Spinal cord (tissue), 10 donors: ENCODE results near the gene PPFIBP2. TPM values are rescaled to one million over a fixed set of nuclear protein-coding genes. Genes with fewer than 3 reads are reported as not detected.
A peak's percentile ranks its signal among the peaks of the same experiment; 100 is the strongest.

Source experiments
- DNase-seq, 6 donors: peaks; one replicate each; pipeline versions ENCODE4 v3.0.0 to v3.0.0-alpha.2; 2013 to 2015; ENCODE audit warnings: low spot score in 6 of 6, low read depth in 4 of 6
- H3K27ac ChIP-seq: one replicate; pipeline ENCODE4 v1.5.1; 2013; ENCODE audit warnings: low read depth, low read length, control low read depth
- H3K27me3 ChIP-seq: one replicate; pipeline ENCODE4 v1.6.1; 2013; ENCODE audit warnings: low read length; ENCODE audit not compliant: control insufficient read depth, insufficient read depth
- H3K36me3 ChIP-seq: one replicate; pipeline ENCODE4 v1.6.1; 2013; ENCODE audit warnings: low read length; ENCODE audit not compliant: control insufficient read depth, insufficient read depth
- H3K4me1 ChIP-seq: one replicate; pipeline ENCODE4 v1.6.1; 2013; ENCODE audit warnings: low read length; ENCODE audit not compliant: control insufficient read depth, insufficient read depth
- H3K4me3 ChIP-seq: one replicate; pipeline ENCODE4 v1.5.1; 2013; ENCODE audit warnings: low read depth, low read length, control low read depth
- H3K9me3 ChIP-seq: one replicate; pipeline ENCODE4 v1.6.1; 2013; ENCODE audit warnings: low read length; ENCODE audit not compliant: control insufficient read depth, insufficient read depth
- WGBS: methylation state at CpG from one replicate; pipeline ENCODE4 v1.1.5; 2013; ENCODE audit warnings: missing lambda C conversion rate; ENCODE audit not compliant: insufficient coverage; 5-methylcytosine and 5-hydroxymethylcytosine counted together
- polyA plus RNA-seq, 2 donors: library from polyadenylated mRNA; unstranded; fragments of 120-200 nt; gene quantifications; one replicate each; pipeline ENCODE4 v1.2.1, GENCODE V29; 2013; ENCODE audit not compliant: insufficient read length in 2 of 2
- total RNA-seq, 2 donors: library from RNA; depleted of rRNA in 1 of 2; stranded (reverse); fragments of 120-200 nt in 1 of 2; fragments of >200 nt in 1 of 2; gene quantifications; one replicate each; pipeline versions ENCODE4 v1.2.3 to v1.2.4, GENCODE V29; 2013 to 2014
- donor health status: healthy.

PPFIBP2 gene
- total and polyA plus RNA-seq, 4 donors, result 14.3 to 23.8 (median 19.1) TPM

DNA sequence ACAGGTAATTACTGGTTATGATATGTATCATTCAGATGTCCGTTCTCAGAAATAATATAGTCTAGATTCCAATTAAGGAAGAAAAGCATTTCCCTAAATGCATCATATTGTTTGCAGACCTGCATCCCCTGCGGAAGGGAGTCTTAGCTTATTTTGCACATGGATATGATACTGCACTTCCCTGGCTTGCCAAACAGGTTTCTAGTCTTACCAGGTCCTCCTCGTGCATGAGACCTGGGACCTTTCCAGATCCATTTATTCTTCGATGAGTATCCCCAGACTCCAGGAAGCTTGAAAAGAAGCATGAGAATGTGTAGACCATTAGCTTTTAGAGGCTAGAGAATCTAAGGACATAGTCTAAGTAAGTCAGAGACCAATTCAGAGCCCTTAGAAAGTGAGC, 128.9 kb downstream of the PPFIBP2 start:
- whole genome bisulfite sequencing, result 0% methylated on average over 1 of the region's 4 CpGs
- Histone ChIP-seq H3K9me3 (no peaks in the 10 kb centered on the region), H3K4me3 (no peak overlapping the region), H3K4me1 (no peaks in the 10 kb centered on the region), H3K27ac (no peak overlapping the region), H3K27me3 (no peaks in the 10 kb centered on the region), H3K36me3 (peaks cover 4% of the 10 kb centered on the region)
- DNase-seq, result no peak

DNA sequence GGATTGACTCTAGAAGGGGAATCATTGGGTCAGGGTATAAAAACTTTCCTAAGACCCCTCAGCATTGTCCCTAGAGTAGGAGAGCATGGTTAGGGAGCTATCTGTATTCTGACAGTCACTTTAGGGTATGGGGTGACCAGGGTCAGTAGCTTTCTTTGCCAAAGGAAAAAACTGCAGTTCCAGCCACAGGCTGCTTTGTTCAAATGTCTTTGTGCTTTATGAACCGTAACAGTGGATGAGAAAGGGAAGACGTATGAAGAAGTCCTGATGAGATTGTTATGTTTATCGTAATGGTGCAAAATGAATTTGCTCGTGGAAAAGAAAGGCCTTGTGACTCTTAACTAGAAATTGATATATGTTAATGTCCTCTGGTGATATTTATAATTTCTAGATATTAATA, 129.5 kb downstream of the PPFIBP2 start:
- Histone ChIP-seq H3K27ac (no peak overlapping the region), H3K9me3 (no peaks in the 10 kb centered on the region), H3K4me3 (no peak overlapping the region), H3K27me3 (no peaks in the 10 kb centered on the region), H3K4me1 (no peaks in the 10 kb centered on the region), H3K36me3 (peaks cover 4% of the 10 kb centered on the region)
- 16% methylated on average over 2 of the region's 4 CpGs for WGBS
- peak in 1 of 6 donors; percentile 64 for DNase-seq

- H3K4me1 ChIP-seq, result no peaks in the 10 kb centered on the region
- no CpG with 5 or more reads among the region's 3 CpGs for WGBS
- H3K36me3 ChIP-seq, result peaks cover 4% of the 10 kb centered on the region
- H3K27me3 ChIP-seq, result no peaks in the 10 kb centered on the region
- H3K9me3 ChIP-seq, result no peaks in the 10 kb centered on the region
- peak in 2 of 6 donors; percentile 26 to 73 for DNase-seq
- no peak overlapping the region for H3K4me3 ChIP-seq
- H3K27ac ChIP-seq, result no peak overlapping the region
Measured at GRCh38 chr11:7645206-7645605, 131.4 kb downstream of the PPFIBP2 start.

DNA sequence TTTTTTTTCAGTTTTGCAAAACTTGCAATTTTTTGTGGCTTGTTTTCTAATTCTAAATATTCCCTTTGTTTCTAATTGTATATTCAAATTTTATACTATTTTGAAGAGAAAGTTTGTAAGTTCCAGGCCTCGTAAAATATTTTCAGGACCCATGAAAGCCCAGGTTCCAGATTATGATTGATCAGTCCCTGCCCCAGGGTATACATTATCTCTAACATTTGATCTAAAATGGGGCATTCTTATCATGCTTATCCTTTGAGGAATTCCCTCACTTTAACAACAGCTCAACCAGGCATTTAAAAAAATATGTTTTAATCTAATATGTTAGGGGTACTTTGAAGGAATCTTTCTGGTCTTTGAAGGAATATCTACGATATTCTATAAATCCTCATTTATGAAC, 133.1 kb downstream of the PPFIBP2 start:
- H3K36me3 ChIP-seq, result peaks cover 14% of the 10 kb centered on the region
- peaks cover 6% of the 10 kb centered on the region for H3K4me1 ChIP-seq
- H3K27ac ChIP-seq, result no peak overlapping the region
- no peak for DNase-seq
- no peaks in the 10 kb centered on the region for H3K27me3 ChIP-seq
- WGBS, result no CpG with 5 or more reads among the region's 2 CpGs
- H3K9me3 ChIP-seq, result no peaks in the 10 kb centered on the region
- no peak overlapping the region for H3K4me3 ChIP-seq

DNA sequence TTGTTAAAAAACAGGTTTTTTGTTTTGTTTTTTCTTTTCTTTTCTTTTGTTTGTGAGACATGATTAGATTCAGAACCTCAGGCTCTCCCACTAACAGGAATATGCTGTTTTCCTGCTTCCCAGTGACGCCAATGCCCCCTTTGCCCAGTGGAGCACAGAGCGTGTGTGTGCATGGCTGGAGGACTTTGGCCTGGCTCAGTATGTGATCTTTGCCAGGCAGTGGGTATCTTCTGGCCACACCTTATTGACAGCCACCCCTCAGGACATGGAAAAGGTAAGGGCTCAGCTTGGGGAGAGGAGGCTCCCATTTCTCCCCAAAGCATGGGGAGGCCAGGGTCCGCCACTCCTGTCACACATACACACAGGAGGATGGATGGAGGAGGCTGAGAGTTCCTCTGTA, 134.5 kb downstream of the PPFIBP2 start:
- H3K4me1 ChIP-seq, result peaks cover 10% of the 10 kb centered on the region
- no peaks in the 10 kb centered on the region for H3K9me3 ChIP-seq
- H3K27ac ChIP-seq, result no peak overlapping the region
- H3K27me3 ChIP-seq, result no peaks in the 10 kb centered on the region
- no peak overlapping the region for H3K4me3 ChIP-seq
- DNase-seq, result no peak
- 97% methylated on average over 3 of the region's 3 CpGs for WGBS
- H3K36me3 ChIP-seq, result peaks cover 22% of the 10 kb centered on the region

GRCh38 chr11:7651140-7651551, 137.3 kb downstream of the PPFIBP2 start:
- H3K9me3 ChIP-seq, result no peaks in the 10 kb centered on the region
- DNase-seq, result no peak
- 96% methylated on average over 3 of the region's 5 CpGs for WGBS
- peaks cover 20% of the 10 kb centered on the region for H3K4me1 ChIP-seq
- H3K4me3 ChIP-seq, result no peak overlapping the region
- H3K27me3 ChIP-seq, result no peaks in the 10 kb centered on the region
- H3K36me3 ChIP-seq, result peaks cover 29% of the 10 kb centered on the region
- H3K27ac ChIP-seq, result no peak overlapping the region

DNA sequence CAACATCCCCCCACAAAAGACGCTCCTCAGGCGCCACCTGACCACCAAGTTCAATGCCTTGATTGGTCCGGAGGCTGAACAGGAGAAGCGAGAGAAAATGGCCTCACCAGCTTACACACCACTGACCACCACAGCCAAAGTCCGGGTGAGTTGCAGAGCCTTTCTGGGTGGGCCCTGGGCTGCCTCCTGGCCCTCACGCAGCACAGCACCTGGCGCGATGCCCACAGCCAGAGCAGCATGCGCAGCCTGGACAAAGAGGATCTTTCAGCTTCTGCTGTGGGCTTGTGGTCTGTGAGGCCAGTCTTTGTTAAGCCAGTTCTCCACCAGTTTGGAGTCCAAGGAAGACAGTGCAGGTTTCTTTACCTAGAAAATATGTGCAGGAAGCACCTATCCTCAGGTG, 137.9 kb downstream of the PPFIBP2 start:
- Histone ChIP-seq H3K9me3 (no peaks in the 10 kb centered on the region), H3K27me3 (no peaks in the 10 kb centered on the region), H3K36me3 (peaks cover 30% of the 10 kb centered on the region), H3K4me3 (no peak overlapping the region), H3K4me1 (peaks cover 20% of the 10 kb centered on the region), H3K27ac (no peak overlapping the region)
- DNase-seq, result peak in 1 of 6 donors; percentile 56
- WGBS, result 64% methylated on average over 9 of the region's 9 CpGs

GRCh38 chr11:7654195-7654705, 140.5 kb downstream of the PPFIBP2 start:
- Histone ChIP-seq H3K27ac (no peak overlapping the region), H3K4me3 (no peak overlapping the region), H3K9me3 (no peaks in the 10 kb centered on the region), H3K27me3 (no peaks in the 10 kb centered on the region), H3K36me3 (peaks cover 32% of the 10 kb centered on the region), H3K4me1 (peaks cover 26% of the 10 kb centered on the region)
- DNase-seq, result peak in 1 of 6 donors; percentile 65
- WGBS, result 67% methylated on average over 3 of the region's 4 CpGs

- Histone ChIP-seq H3K4me1 (peaks cover 26% of the 10 kb centered on the region), H3K4me3 (no peak overlapping the region), H3K36me3 (peaks cover 29% of the 10 kb centered on the region), H3K27me3 (no peaks in the 10 kb centered on the region), H3K27ac (no peak overlapping the region), H3K9me3 (no peaks in the 10 kb centered on the region)
- 76% methylated on average over 10 of the region's 14 CpGs for WGBS
- DNase-seq, result no peak
Measured at GRCh38 chr11:7655253-7656217, 141.7 kb downstream of the PPFIBP2 start.

DNA sequence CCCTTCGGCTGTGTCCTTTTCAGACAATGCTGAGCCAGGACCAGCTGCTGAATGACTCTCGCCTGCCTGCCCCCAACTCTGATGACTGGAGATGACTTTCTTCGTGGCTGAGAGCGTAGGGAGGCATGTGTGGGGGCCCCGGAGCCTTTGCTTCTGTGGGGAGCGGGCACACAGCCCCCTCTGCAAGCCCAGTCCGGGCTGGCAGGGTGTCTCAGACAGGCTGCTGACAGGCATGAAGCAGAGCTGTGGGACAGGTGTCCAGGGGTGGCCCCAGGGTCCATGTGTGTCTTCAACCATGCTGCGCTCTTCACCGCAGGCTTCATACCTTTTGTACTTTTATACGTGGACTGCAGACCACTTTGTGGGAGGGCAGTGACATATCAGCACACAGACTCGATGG, 142.9 kb downstream of the PPFIBP2 start:
- Histone ChIP-seq H3K27me3 (no peaks in the 10 kb centered on the region), H3K9me3 (no peaks in the 10 kb centered on the region), H3K36me3 (peaks cover 23% of the 10 kb centered on the region), H3K27ac (no peak overlapping the region), H3K4me3 (no peak overlapping the region), H3K4me1 (peaks cover 21% of the 10 kb centered on the region)
- DNase-seq, result no peak
- WGBS, result 79% methylated on average over 11 of the region's 11 CpGs
